HG03039 (cell line): Measurements from ENCODE around the gene SLC52A1.
"Not testable (repeated sequence)": the region's sequence is repeated elsewhere in the genome, so short reads cannot be mapped to it uniquely, and the experiment has no call there.

Source experiments
- ATAC-seq: cut with Tn5 transposase; IDR thresholded peaks from one replicate; pipeline ENCODE4 v1.9.1; 2021; ENCODE audit warnings: mild to moderate bottlenecking, moderate library complexity; ENCODE audit not compliant: unreplicated experiment

SLC52A1 gene

DNA sequence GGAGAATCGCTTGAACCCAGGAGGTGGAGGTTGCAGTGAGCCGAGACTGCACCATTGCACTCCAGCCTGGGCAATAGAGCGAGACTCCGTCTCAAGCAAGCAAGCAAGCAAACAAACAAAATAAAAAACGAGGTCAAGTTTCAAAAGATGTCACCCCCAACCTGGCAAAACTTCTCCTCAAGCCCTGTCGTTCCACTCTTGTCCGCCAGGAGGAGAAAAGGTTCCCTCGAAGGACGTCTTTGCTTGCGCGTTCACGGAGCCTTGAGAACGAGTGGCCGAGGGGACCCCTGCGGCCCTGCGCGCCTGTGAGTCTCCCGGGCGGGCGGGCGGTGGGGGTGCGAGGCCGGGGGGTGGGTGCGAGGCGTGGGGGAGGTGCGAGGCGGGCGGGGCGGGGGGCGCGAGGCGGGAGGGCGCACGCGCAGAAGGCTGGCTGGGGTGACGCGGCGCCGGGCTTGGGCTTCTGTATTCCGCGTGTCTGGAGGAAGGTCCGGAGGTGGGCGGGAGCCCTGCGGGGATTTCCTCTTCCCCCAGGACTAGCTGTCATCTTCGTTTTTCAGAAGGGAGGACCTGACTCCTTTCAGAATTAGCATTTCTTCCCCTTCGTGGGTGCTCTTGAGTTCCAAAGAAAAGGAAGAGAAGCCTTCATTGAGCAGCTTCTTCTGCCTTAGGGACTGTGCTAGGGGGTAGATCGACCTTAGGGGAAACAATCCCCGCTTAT lies 3.7 kb downstream of the SLC52A1 start:
- peak; percentile 78 for ATAC-seq

DNA sequence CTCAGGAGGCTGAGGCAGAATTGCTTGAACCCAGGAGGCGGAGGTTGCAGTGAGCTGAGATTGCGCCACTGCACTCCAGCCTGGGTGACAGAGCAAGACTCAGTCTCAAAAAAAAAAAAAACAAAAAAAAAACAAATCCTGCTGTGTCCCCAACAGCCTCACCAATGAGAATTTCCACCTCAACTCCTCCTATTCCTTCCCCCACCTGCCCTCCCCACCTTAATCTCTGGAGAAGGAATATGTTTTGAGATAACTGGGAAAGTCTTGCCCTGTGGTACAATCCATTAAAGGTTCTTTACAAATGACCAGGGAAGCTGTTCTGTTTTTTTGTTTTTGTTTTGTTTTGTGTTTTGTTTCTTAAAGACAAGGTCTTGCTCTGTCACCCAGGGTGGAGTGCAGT lies 5.1 kb downstream of the SLC52A1 start:
- not testable (repeated sequence) for ATAC-seq

DNA sequence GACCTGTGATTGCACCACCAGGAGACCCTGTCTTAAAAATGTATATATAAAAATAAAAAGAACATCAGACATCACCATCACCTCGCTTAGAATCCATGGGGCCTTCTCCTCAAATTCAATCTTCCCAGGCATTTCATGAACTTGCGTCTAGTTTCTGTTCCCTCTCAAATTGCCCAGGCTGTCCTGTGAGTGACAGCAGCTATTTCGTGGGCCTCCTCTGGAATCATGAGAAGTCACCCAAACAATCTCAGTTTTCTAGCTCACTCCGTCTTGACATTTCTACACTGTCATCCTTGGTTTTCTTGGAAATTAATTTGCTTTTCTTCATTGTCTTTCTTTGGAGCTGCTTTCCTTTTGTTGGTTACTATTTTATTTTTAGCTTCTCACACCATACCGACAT lies 7.3 kb downstream of the SLC52A1 start:
- ATAC-seq = no peak

GRCh38 chr17:5027299-5027698 lies 7.9 kb downstream of the SLC52A1 start:
- ATAC-seq = no peak

- no peak for ATAC-seq
Observed at GRCh38 chr17:5024604-5025003, 10.6 kb downstream of the SLC52A1 start.

DNA sequence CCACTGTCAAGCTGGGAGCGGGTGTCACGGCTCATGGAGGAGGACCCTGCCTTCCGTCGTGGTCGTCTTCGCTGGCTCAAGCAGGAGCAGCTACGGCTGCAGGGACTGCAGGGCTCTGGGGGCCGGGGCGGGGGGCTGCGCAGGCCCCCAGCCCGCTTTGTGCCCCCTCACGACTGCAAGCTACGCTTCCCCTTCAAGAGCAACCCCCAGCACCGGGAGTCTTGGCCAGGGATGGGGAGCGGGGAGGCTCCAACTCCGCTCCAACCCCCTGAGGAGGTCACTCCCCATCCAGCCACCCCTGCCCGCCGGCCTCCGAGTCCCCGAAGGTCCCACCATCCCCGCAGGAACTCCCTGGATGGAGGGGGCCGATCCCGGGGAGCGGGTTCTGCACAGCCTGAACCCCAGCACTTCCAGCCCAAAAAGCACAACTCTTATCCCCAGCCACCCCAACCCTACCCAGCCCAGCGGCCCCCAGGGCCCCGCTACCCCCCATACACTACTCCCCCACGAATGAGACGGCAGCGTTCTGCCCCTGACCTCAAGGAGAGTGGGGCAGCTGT lies 11.6 kb downstream of the SLC52A1 start:
- ATAC-seq = no peak

GRCh38 chr17:5022171-5022711 lies 13.0 kb downstream of the SLC52A1 start:
- no peak for ATAC-seq

- ATAC-seq = no peak
Observed at GRCh38 chr17:5020502-5021023, 14.7 kb downstream of the SLC52A1 start.

DNA sequence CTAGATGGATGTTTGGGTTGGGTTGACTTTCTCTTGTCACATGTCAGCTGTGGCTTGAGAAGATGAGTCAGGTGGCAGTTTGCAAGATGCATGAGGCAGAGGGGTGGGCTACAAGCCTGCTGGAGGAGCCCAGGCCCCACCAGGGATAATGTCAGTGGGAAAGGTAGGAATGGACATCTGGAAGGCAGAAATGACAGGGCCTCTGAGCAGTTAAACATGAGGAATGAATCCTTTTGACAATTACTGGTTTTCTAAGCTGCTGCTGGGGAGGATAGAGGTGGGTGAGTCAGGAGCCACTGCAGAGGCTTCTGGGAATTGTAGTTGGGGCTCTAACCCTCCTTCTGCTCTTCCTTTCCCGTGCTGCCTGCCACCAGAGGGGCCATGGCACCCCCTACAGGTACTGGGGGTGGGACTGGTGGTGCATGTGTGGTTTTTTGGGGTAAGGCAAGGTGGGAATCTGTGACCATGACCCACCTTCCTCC lies 15.7 kb downstream of the SLC52A1 start:
- ATAC-seq = no peak

DNA sequence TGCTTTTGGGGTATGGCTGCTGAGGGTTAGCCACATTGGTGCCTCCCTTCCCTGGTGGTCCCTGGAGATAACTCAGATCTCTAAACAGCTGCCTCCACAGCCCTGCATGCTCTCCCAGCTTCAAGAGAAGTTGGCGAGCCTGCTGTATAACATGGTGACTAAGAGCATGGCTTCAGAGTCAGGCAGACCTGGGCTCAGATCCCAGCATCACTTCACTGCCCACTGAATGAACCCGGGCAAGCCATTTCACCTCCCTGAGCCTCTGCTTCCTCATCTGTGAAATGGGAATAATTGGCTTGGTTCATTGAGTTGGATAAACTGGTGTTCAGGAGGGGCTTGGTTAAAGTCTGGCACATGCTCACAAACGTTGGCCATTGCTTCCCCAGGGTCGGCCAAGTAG lies 20.9 kb downstream of the SLC52A1 start:
- ATAC-seq = no peak

GRCh38 chr17:5011928-5012327 lies 23.3 kb downstream of the SLC52A1 start:
- ATAC-seq = no peak

DNA sequence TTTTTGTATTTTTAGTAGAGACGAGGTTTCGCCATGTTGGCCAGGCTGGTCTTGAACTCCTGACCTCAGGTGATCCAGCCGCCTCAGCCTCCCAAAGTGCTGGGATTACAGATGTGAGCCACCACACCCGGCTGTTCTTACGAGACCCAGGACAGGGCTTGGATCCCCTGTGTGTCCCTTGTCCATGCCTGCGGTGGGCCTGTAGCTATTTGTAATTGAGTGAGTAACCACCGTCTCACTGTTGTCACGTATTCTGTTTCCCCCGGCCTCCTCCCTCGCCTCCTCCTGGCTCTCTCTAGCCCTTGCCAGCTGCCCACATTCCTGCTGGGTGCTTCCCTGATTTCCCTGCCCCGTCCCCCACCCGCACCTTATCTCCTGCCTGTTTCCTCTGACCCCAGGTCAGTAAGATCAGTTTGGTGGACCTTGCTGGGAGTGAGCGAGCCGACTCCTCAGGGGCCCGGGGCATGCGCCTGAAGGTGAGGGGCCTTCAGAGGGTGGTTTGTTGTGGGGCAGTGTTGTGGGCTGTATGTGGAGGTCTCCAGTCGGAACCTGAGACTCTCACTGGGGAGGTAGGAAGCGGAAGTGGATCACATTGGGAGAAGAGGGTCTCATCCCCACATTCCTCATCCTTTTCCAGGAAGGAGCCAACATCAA lies 31.9 kb downstream of the SLC52A1 start:
- ATAC-seq = no peak

- ATAC-seq = no peak
Observed at GRCh38 chr17:5002121-5002788, 33.0 kb downstream of the SLC52A1 start.

GRCh38 chr17:5000237-5000639 lies 35.0 kb downstream of the SLC52A1 start:
- ATAC-seq = no peak

DNA sequence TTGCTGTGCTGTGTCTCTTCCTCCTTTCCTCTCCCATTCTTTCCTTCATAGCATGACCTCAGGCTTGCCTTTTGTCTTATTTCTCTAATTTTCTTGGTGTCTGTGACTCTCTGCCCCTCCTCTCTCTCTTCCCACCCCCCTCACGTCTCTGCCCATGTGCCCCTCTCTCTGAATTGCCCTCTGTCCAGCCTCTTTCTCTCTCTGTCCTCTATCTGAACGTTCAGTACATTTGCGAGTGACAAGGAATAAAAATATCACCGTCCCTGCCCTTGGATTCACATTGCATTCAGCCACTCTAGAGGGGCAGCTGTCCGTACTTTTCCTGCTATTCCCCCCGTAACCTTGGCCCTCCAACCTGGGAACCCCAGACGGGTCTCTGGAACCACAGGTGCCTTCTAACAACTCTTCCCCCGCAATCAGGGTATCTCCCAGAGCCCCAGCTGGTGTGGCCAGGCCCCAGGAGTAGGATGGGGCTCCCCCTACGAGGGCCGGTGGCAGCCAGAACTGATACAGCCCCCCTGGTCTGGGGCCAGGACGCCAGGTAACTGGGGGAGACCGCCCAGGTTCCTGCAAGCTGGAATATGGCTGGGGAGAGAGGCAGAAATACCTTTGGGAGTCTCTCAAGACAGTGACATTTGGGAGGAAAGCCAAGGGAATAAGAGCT lies 35.7 kb downstream of the SLC52A1 start:
- ATAC-seq = no peak

GRCh38 chr17:4998732-4999429 lies 36.3 kb downstream of the SLC52A1 start:
- no peak for ATAC-seq

- ATAC-seq = peak; percentile 1
Observed at GRCh38 chr17:4998027-4998731, 37.0 kb downstream of the SLC52A1 start.

- peak; percentile 73 for ATAC-seq
Observed at GRCh38 chr17:4997302-4998026, 37.8 kb downstream of the SLC52A1 start, which contains the start of the genes INCA1 and KIF1C. Gene INCA1, minus strand, starts transcription at chr17:4997522. Its CDS starts 3,085 bp downstream, at chr17:4994437. Gene KIF1C, plus strand, starts transcription at chr17:4997950. Its CDS starts 2,297 bp downstream, at chr17:5000247.
